Common myeloid progenitor, CD34-positive (primary cell): ENCODE data around the gene ADA.

Experiments
- CTCF ChIA-PET: fragments of 350-600 bp; sonication (Branson Sonifier 250); formaldehyde crosslinking; loops from one replicate; lab custom pipeline; 2021; ENCODE audit warnings: antibody characterized with exemption; lab: Charles Lee
- POLR2A ChIA-PET: fragments of 350-600 bp; sonication (Branson Sonifier 250); formaldehyde crosslinking; loops from one replicate; lab custom pipeline; 2021; ENCODE audit warnings: antibody characterized with exemption; lab: Charles Lee
- DNase-seq, 3 donors: peaks; one replicate each; pipeline versions ENCODE4 v3.0.0 to v3.0.0-alpha.2; 2013
- H3K27ac ChIP-seq, 2 experiments: 1 replicate in 1 of 2; 2 replicates in 1 of 2; pipeline ENCODE4 v1.7.0; 2013; ENCODE audit warnings: inconsistent platforms in 2 of 2, low read length in 2 of 2, mild to moderate bottlenecking in 2 of 2, low read depth in 1 of 2, moderate library complexity in 1 of 2; ENCODE audit not compliant: severe bottlenecking in 2 of 2, insufficient read depth in 1 of 2, poor library complexity in 1 of 2
- H3K27me3 ChIP-seq, 5 experiments: replicated peaks in 2 of 5; 1 replicate in 3 of 5; 2 replicates in 2 of 5; pipeline versions ENCODE4 v1.6.1 to v1.7.0; 2013; ENCODE audit warnings: low read length in 4 of 5, mild to moderate bottlenecking in 2 of 5, moderate library complexity in 2 of 5, inconsistent platforms in 1 of 5; ENCODE audit not compliant: insufficient read depth in 5 of 5, control insufficient read depth in 4 of 5
- H3K36me3 ChIP-seq, 4 experiments: 1 replicate in 2 of 4; 2 replicates in 2 of 4; pipeline versions ENCODE4 v1.6.1 to v1.7.0; 2013; ENCODE audit warnings: low read length in 3 of 4, control low read depth in 1 of 4, mild to moderate bottlenecking in 1 of 4; ENCODE audit not compliant: control insufficient read depth in 4 of 4, insufficient read depth in 4 of 4
- H3K4me1 ChIP-seq, 4 experiments: 1 replicate in 3 of 4; 2 replicates in 1 of 4; pipeline versions ENCODE4 v1.6.1 to v1.7.1; 2013; ENCODE audit warnings: low read length in 3 of 4, mild to moderate bottlenecking in 3 of 4, control low read depth in 1 of 4, inconsistent platforms in 1 of 4, moderate library complexity in 1 of 4; ENCODE audit not compliant: control insufficient read depth in 4 of 4, insufficient read depth in 4 of 4; ENCODE audit errors: control extremely low read depth in 1 of 4
- H3K4me3 ChIP-seq, 7 experiments: 1 replicate in 4 of 7; 2 replicates in 3 of 7; pipeline versions ENCODE4 v1.5.1 to v1.7.0; 2013; ENCODE audit warnings: mild to moderate bottlenecking in 7 of 7, low read length in 6 of 7, moderate library complexity in 6 of 7, inconsistent platforms in 2 of 7, low read depth in 2 of 7, control low read depth in 1 of 7; ENCODE audit not compliant: insufficient read depth in 4 of 7, control insufficient read depth in 1 of 7; ENCODE audit errors: extremely low read depth in 1 of 7
- H3K9me3 ChIP-seq, 5 experiments: 1 replicate in 4 of 5; 2 replicates in 1 of 5; pipeline versions ENCODE4 v1.6.1 to v1.7.1; 2013; ENCODE audit warnings: low read length in 4 of 5, mild to moderate bottlenecking in 2 of 5, inconsistent platforms in 1 of 5, low read depth in 1 of 5, moderate library complexity in 1 of 5; ENCODE audit not compliant: control insufficient read depth in 4 of 5, insufficient read depth in 2 of 5; ENCODE audit errors: control extremely low read depth in 1 of 5
- whole genome bisulfite sequencing: methylation state at CpG from one replicate; pipeline ENCODE4 v1.1.5; 2013; ENCODE audit not compliant: insufficient coverage; 5-methylcytosine and 5-hydroxymethylcytosine counted together

The ADA gene

DNA sequence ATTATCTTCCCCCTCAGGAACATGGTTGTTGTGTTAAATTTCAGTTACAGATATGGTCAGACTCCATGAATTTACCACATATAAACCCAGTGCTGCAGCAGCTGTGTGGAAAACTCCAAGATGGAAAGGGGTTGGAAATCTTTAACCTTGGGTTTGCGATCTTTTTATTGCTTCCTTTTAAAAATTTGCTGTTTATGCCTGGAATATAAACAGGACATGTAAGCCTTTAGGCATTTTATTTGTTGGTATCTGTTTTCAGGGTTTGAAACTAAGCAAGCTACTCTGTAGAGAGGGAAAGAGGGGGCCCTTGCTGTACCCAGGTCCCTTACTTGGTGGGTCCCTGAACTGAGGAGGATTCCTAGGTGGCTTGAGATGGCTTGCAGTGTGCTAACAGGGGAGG lies 68.3 kb downstream of the ADA start:
- WGBS = 100% methylated on average over 1 of the region's 1 CpG
- DNase-seq = no peak
- ChIA-PET POLR2A (no interaction called here), CTCF (interaction anchor here (1.1 to 1.8 kb wide), 6 partner anchors 11 to 27 kb away, joined by 3 to 7 read pairs (median 5); no protein-coding TSS in a partner anchor)
- Histone ChIP-seq H3K27ac (peak overlapping the region in 1 of 2 experiments; percentile 16), H3K9me3 (no peaks in the 10 kb centered on the region), H3K27me3 (no peaks in the 10 kb centered on the region), H3K4me1 (peaks cover 15 to 36% (median 28%) of the 10 kb centered on the region in 4 experiments), H3K4me3 (no peak overlapping the region), H3K36me3 (no peaks in the 10 kb centered on the region)

DNA sequence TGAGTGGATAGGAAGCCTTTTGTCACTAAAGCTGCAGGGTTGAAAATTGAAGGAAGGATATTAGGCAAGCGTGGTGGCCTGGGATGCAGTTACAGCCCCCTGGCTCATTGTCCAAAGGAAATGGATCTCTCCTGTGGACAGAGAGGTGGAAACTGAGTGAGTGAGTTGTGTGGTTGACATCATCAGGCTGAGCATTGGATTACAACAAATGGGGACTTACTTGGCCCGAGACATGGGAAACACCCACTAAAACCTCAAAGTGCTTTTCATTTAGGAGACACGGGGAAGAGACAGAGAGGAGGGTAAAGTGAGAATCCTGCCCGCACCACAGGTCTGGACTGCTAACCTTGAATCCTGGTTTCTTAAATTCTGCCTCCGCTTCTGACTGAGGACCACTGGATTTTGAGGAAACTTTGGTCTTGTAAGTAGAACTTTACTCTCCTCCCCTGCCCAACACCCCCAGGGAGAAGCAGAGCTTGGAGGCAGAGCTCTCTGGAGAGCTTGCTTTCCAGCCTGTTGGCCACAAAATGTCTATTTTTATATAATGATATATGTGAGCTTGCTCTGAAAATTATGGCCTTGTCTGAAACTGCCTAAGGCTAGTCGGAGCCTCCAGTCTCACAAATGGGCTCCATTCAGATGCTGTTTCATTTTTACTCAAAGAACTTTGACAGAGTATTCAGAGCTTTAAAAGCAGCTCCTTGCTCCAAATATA lies 69.0 kb downstream of the ADA start, which contains the start of gene PKIG:
PKIG (plus strand) TSS at position 269 of the 715 bp plus-strand sequence. CDS start 31,978 bp downstream, outside the sequence.
- peaks cover 15 to 39% (median 29%) of the 10 kb centered on the region in 4 experiments for H3K4me1 ChIP-seq
- peak within 1 kb of the TSS in 1 of 2 experiments; percentile 16 for H3K27ac ChIP-seq
- POLR2A ChIA-PET = no interaction called here
- H3K9me3 ChIP-seq = no peaks in the 10 kb centered on the region
- CTCF ChIA-PET = interaction anchor here (0.7 to 1.8 kb wide), 7 partner anchors 12 to 31 kb away, joined by 3 to 7 read pairs (median 5); no protein-coding TSS in a partner anchor
- peak in 1 of 3 donors; percentile 25 for DNase-seq
- no peaks in the 10 kb centered on the region for H3K27me3 ChIP-seq
- WGBS = 79% methylated on average over 3 of the region's 6 CpGs
- no peaks in the 10 kb centered on the region for H3K36me3 ChIP-seq
- H3K4me3 ChIP-seq = peak within 1 kb of the TSS in 1 of 7 experiments; percentile 7

GRCh38 chr20:44581515-44581914 lies 70.0 kb downstream of the ADA start:
- ChIA-PET CTCF (interaction anchor here (1.4 kb wide), 1 partner anchor 28 kb away, joined by 5 read pairs; no protein-coding TSS in a partner anchor), POLR2A (no interaction called here)
- no peak for DNase-seq
- WGBS = 100% methylated on average over 1 of the region's 1 CpG
- Histone ChIP-seq H3K27me3 (no peaks in the 10 kb centered on the region), H3K9me3 (no peaks in the 10 kb centered on the region), H3K4me1 (peaks cover 14 to 44% (median 31%) of the 10 kb centered on the region in 4 experiments), H3K36me3 (no peaks in the 10 kb centered on the region), H3K27ac (no peak overlapping the region), H3K4me3 (no peak overlapping the region)

DNA sequence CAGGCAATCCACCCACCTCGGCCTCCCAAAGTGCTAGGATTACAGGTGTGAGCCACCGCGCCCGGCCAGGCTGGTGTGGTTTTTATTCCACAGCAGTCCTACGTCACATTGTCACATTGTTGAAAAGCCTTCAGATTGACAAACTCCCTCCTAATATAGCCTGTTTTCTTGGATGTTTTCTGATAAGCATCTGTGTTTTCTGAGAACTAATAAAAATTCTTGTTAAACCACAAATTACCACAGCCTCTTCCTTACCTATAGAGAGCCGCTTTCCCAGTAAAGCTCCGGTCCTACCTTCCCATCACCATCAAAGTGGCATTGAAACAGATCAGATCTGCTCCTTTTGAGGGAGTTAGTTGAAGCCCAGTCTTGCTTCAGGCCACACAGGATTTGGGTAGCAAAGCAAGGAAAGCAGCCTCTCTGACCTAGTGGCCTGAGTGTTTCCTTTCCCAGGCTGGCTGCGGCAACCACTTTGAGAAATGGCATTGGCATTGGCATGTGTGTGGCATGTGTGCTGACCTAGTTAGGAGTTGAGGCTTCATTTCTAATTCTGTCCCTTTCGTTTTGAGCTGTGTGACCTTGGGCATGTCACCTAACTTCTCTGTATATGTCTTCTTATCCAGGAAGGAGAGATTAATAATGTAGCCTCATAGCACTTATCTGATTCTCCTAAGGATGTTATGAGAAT lies 70.8 kb downstream of the ADA start:
- no peaks in the 10 kb centered on the region for H3K9me3 ChIP-seq
- 87% methylated on average over 3 of the region's 9 CpGs for WGBS
- no peak overlapping the region for H3K4me3 ChIP-seq
- H3K36me3 ChIP-seq = no peaks in the 10 kb centered on the region
- CTCF ChIA-PET = interaction anchor here (0.7 to 1.5 kb wide), 3 partner anchors 11 to 28 kb away, joined by 3 to 5 read pairs (median 3); no protein-coding TSS in a partner anchor
- POLR2A ChIA-PET = no interaction called here
- no peaks in the 10 kb centered on the region for H3K27me3 ChIP-seq
- H3K4me1 ChIP-seq = peaks cover 10 to 43% (median 30%) of the 10 kb centered on the region in 4 experiments
- DNase-seq = no peak
- H3K27ac ChIP-seq = no peak overlapping the region

- no peak for DNase-seq
- no peaks in the 10 kb centered on the region for H3K9me3 ChIP-seq
- H3K27ac ChIP-seq = no peak overlapping the region
- 92% methylated on average over 5 of the region's 8 CpGs for WGBS
- no peak overlapping the region for H3K4me3 ChIP-seq
- H3K36me3 ChIP-seq = no peaks in the 10 kb centered on the region
- no peaks in the 10 kb centered on the region for H3K27me3 ChIP-seq
- peaks cover 10 to 45% (median 31%) of the 10 kb centered on the region in 4 experiments for H3K4me1 ChIP-seq
- POLR2A ChIA-PET = no interaction called here
- CTCF ChIA-PET = interaction anchor here (0.6 to 1.5 kb wide), 6 partner anchors 12 to 85 kb away, joined by 3 to 5 read pairs (median 3); no protein-coding TSS in a partner anchor
These were observed 72.0 kb downstream of the ADA start for GRCh38 chr20:44579313-44580081.

GRCh38 chr20:44576297-44576696 lies 75.2 kb downstream of the ADA start:
- no peak overlapping the region for H3K27ac ChIP-seq
- DNase-seq = peak; percentile 68 to 86 (median 82)
- H3K27me3 ChIP-seq = no peaks in the 10 kb centered on the region
- 13% methylated on average over 3 of the region's 3 CpGs for WGBS
- CTCF ChIA-PET = interaction anchor here (0.7 to 5.7 kb wide), 19 partner anchors 9 to 107 kb away, joined by 3 to 43 read pairs (median 6); partner anchors contain the start of gene SERINC3
- POLR2A ChIA-PET = interaction anchor here (0.7 to 1.4 kb wide), 4 partner anchors 10 to 34 kb away, joined by 4 to 7 read pairs (median 5); no protein-coding TSS in a partner anchor
- peak overlapping the region in 1 of 7 experiments; percentile 38 for H3K4me3 ChIP-seq
- H3K36me3 ChIP-seq = no peaks in the 10 kb centered on the region
- H3K9me3 ChIP-seq = no peaks in the 10 kb centered on the region
- H3K4me1 ChIP-seq = peaks cover 9 to 56% (median 40%) of the 10 kb centered on the region in 4 experiments
